H1 (cell line): ENCODE measurements around the gene TMEM120B. TPM values are rescaled to one million over a fixed set of nuclear protein-coding genes. Genes with fewer than 3 reads are reported as not detected.

Experiments
- CTCF ChIA-PET: fragments of 300-600 bp; sonication (Branson Sonifier 250); formaldehyde crosslinking; loops from one replicate; lab custom pipeline; 2021; ENCODE audit not compliant: partially characterized antibody; lab: Charles Lee
- POLR2A ChIA-PET: fragments of 300-600 bp; sonication (Branson Sonifier 250); formaldehyde crosslinking; loops from one replicate; lab custom pipeline; 2021; ENCODE audit warnings: inconsistent platforms; ENCODE audit not compliant: partially characterized antibody; lab: Charles Lee
- DNase-seq, 2 experiments: peaks; one replicate each; pipeline versions ENCODE4 v3.0.0 to v3.0.0-alpha.2; 2010 to 2022; ENCODE audit warnings: low spot score in 2 of 2, low read depth in 1 of 2, mixed read lengths in 1 of 2
- FAIRE-seq: peaks from 2 replicates; lab custom pipeline; 2011; peaks lifted over from hg19 to GRCh38; lab: Jason Lieb, UNC
- H2AFZ ChIP-seq: 2 replicates; pipeline ENCODE4 v1.8.1; 2012; ENCODE audit warnings: low read length, inconsistent platforms
- H2AK5ac ChIP-seq: 2 replicates; pipeline ENCODE4 v1.6.1; 2013; ENCODE audit warnings: low read depth, low read length
- H2BK120ac ChIP-seq: replicated peaks from 2 replicates; pipeline ENCODE3; 2013; ENCODE audit warnings: low read depth, low read length, inconsistent platforms
- H2BK12ac ChIP-seq: 2 replicates; pipeline ENCODE4 v1.6.1; 2013; ENCODE audit warnings: low read depth, low read length
- H2BK15ac ChIP-seq: 2 replicates; pipeline ENCODE4 v1.6.1; 2013; ENCODE audit warnings: low read length
- H2BK20ac ChIP-seq: 2 replicates; pipeline ENCODE4 v1.6.1; 2013; ENCODE audit warnings: low read length
- H2BK5ac ChIP-seq: 2 replicates; pipeline ENCODE4 v1.6.1; 2013; ENCODE audit warnings: low read depth, low read length
- H3K14ac ChIP-seq: 2 replicates; pipeline ENCODE4 v1.6.1; 2013; ENCODE audit warnings: inconsistent platforms; ENCODE audit not compliant: insufficient read length
- H3K18ac ChIP-seq: 2 replicates; pipeline ENCODE4 v1.6.1; 2013; ENCODE audit warnings: low read length; ENCODE audit errors: extremely low read depth
- H3K23ac ChIP-seq: 2 replicates; pipeline ENCODE4 v1.6.1; 2013; ENCODE audit warnings: inconsistent platforms; ENCODE audit not compliant: insufficient read length
- H3K23me2 ChIP-seq: 2 replicates; pipeline ENCODE4 v1.6.1; 2013; ENCODE audit warnings: low read depth, low read length
- H3K27ac ChIP-seq: 2 replicates; pipeline ENCODE4 v1.6.1; 2011; ENCODE audit warnings: low read depth, low read length, inconsistent platforms
- H3K27me3 ChIP-seq, 4 experiments: replicated peaks in 1 of 4; 1 replicate in 1 of 4; 2 replicates in 3 of 4; pipeline versions ENCODE4 v1.6.1 to v1.8.1; 2011 to 2013; ENCODE audit warnings: low read length in 3 of 4, mild to moderate bottlenecking in 3 of 4, inconsistent platforms in 2 of 4, mixed read lengths in 2 of 4, moderate library complexity in 1 of 4; ENCODE audit not compliant: control insufficient read depth in 3 of 4, insufficient read depth in 3 of 4; ENCODE audit errors: extremely low read depth in 1 of 4
- H3K36me3 ChIP-seq, 4 experiments: 2 replicates each; pipeline versions ENCODE4 v1.6.1 to v1.8.1; 2011 to 2013; ENCODE audit warnings: mild to moderate bottlenecking in 4 of 4, low read length in 3 of 4, moderate library complexity in 2 of 4, control low read depth in 1 of 4, inconsistent platforms in 1 of 4; ENCODE audit not compliant: insufficient read depth in 4 of 4, control insufficient read depth in 2 of 4
- H3K4ac ChIP-seq: replicated peaks from 2 replicates; pipeline ENCODE3; 2013; ENCODE audit warnings: low read length, low read depth, mixed read lengths, inconsistent platforms; ENCODE audit not compliant: insufficient read length
- H3K4me1 ChIP-seq, 4 experiments: replicated peaks in 1 of 4; 1 replicate in 1 of 4; 2 replicates in 3 of 4; pipeline versions ENCODE4 v1.6.1 to v1.8.1; 2011 to 2013; ENCODE audit warnings: low read length in 3 of 4, inconsistent platforms in 2 of 4, mixed read lengths in 1 of 4; ENCODE audit not compliant: insufficient read depth in 4 of 4, control insufficient read depth in 3 of 4
- H3K4me2 ChIP-seq, 2 experiments: 2 replicates each; pipeline versions ENCODE4 v1.6.1 to v1.8.1; 2011 to 2013; ENCODE audit warnings: low read depth in 2 of 2, low read length in 2 of 2, control low read depth in 1 of 2, inconsistent platforms in 1 of 2, mild to moderate bottlenecking in 1 of 2; ENCODE audit not compliant: insufficient read depth in 1 of 2
- H3K4me3 ChIP-seq, 4 experiments: fragments of 200-600, 300-600 bp in 1 of 4; sonication (generic), shearing (Covaris generic), sonication (Bioruptor Twin) in 1 of 4; 2 replicates each; pipeline versions ENCODE4 v1.5.1 to v1.8.1; 2011 to 2016; ENCODE audit warnings: low read length in 4 of 4, low read depth in 3 of 4, control low read depth in 2 of 4, inconsistent platforms in 2 of 4, mild to moderate bottlenecking in 2 of 4, mixed read lengths in 1 of 4, moderate library complexity in 1 of 4; ENCODE audit not compliant: insufficient read depth in 2 of 4; ENCODE audit errors: extremely low read depth in 1 of 4
- H3K56ac ChIP-seq: replicated peaks from 2 replicates; pipeline ENCODE3; 2013; ENCODE audit warnings: low read depth, mild to moderate bottlenecking, mixed read lengths, low read length, inconsistent platforms; ENCODE audit not compliant: insufficient read length
- H3K79me1 ChIP-seq: 2 replicates; pipeline ENCODE4 v1.6.1; 2013; ENCODE audit warnings: low read depth, low read length, control low read depth
- H3K79me2 ChIP-seq, 2 experiments: 2 replicates each; pipeline versions ENCODE4 v1.6.1 to v1.8.1; 2012 to 2013; ENCODE audit warnings: low read length in 2 of 2, mild to moderate bottlenecking in 2 of 2, inconsistent platforms in 1 of 2; ENCODE audit not compliant: insufficient read depth in 2 of 2, control insufficient read depth in 1 of 2
- H3K9ac ChIP-seq, 4 experiments: replicated peaks in 1 of 4; 1 replicate in 1 of 4; 2 replicates in 3 of 4; pipeline versions ENCODE4 v1.6.1 to v1.8.1; 2011 to 2013; ENCODE audit warnings: low read depth in 3 of 4, low read length in 3 of 4, control low read depth in 2 of 4, mild to moderate bottlenecking in 2 of 4, moderate library complexity in 2 of 4, inconsistent platforms in 1 of 4; ENCODE audit errors: extremely low read depth in 1 of 4
- H3K9me3 ChIP-seq, 2 experiments: 2 replicates each; pipeline versions ENCODE4 v1.6.1 to v1.8.1; 2012 to 2013; ENCODE audit warnings: mild to moderate bottlenecking in 2 of 2, moderate library complexity in 2 of 2, control low read depth in 1 of 2, inconsistent platforms in 1 of 2, low read depth in 1 of 2, low read length in 1 of 2, mixed read lengths in 1 of 2; ENCODE audit not compliant: insufficient read depth in 2 of 2
- H4K20me1 ChIP-seq, 2 experiments: replicated peaks in 1 of 2; 2 replicates each; pipeline versions ENCODE3 to v1.8.1; 2011 to 2013; ENCODE audit warnings: inconsistent platforms in 2 of 2, low read length in 2 of 2, mild to moderate bottlenecking in 1 of 2; ENCODE audit not compliant: insufficient read depth in 2 of 2, control insufficient read depth in 1 of 2
- H4K5ac ChIP-seq: 2 replicates; pipeline ENCODE4 v1.6.1; 2013; ENCODE audit warnings: low read length, low read depth, mixed read lengths, inconsistent platforms; ENCODE audit not compliant: insufficient read length
- H4K8ac ChIP-seq: 2 replicates; pipeline ENCODE4 v1.8.0; 2013; ENCODE audit warnings: mild to moderate bottlenecking, moderate library complexity, low read length, inconsistent platforms; ENCODE audit not compliant: insufficient read depth; ENCODE audit errors: extremely low read depth
- H4K91ac ChIP-seq: replicated peaks from 2 replicates; pipeline ENCODE3; 2013; ENCODE audit warnings: low read length, mixed read lengths, inconsistent platforms; ENCODE audit not compliant: insufficient read length
- BCL11A ChIP-seq, 2 experiments: IDR thresholded peaks; one replicate each; pipeline ENCODE4 v1.6.1; 2011; ENCODE audit warnings: low read depth in 2 of 2, low read length in 2 of 2, mild to moderate bottlenecking in 2 of 2
- MAFK ChIP-seq: IDR thresholded peaks from 2 replicates; pipeline ENCODE4 v1.6.1; 2012; ENCODE audit warnings: low read depth, mild to moderate bottlenecking, improper control_type of control experiment, low read length
- POU5F1 ChIP-seq: IDR thresholded peaks from 2 replicates; pipeline ENCODE4 v1.6.1; 2011; ENCODE audit warnings: low read depth, mild to moderate bottlenecking, low read length, moderate library complexity
- RBBP5 ChIP-seq: IDR thresholded peaks from 2 replicates; pipeline ENCODE4 v1.7.1; 2012; ENCODE audit warnings: low read depth, mild to moderate bottlenecking, inconsistent platforms, low read length, moderate library complexity, borderline replicate concordance
- SIX5 ChIP-seq: IDR thresholded peaks from 2 replicates; pipeline ENCODE4 v1.6.1; 2011; ENCODE audit warnings: mild to moderate bottlenecking, low read depth, low read length
- SP2 ChIP-seq: IDR thresholded peaks from 2 replicates; pipeline ENCODE4 v1.6.1; 2012; ENCODE audit warnings: mild to moderate bottlenecking, low read length, inconsistent platforms
- SP4 ChIP-seq: IDR thresholded peaks from 2 replicates; pipeline ENCODE4 v1.6.1; 2012; ENCODE audit warnings: low read length, inconsistent platforms
- TAF1 ChIP-seq: IDR thresholded peaks from 2 replicates; pipeline ENCODE4 v1.6.1; 2011; ENCODE audit warnings: mild to moderate bottlenecking, low read depth, low read length
- TEAD4 ChIP-seq: IDR thresholded peaks from 2 replicates; pipeline ENCODE4 v1.6.1; 2012; ENCODE audit warnings: low read depth, low read length, inconsistent platforms, mixed read lengths
- USF2 ChIP-seq: IDR thresholded peaks from 2 replicates; pipeline ENCODE4 v1.6.1; 2011; ENCODE audit warnings: low read length, improper control_type of control experiment
- WGBS, 2 experiments: shearing (Covaris generic) in 1 of 2; methylation state at CpG; one replicate each; pipeline versions ENCODE4 v1.1.6 to v1.1.7; 2013 to 2015; ENCODE audit warnings: low lambda C conversion rate in 2 of 2, mixed read lengths in 2 of 2, inconsistent platforms in 1 of 2, low coverage in 1 of 2, missing lambda C conversion rate in 1 of 2; ENCODE audit not compliant: insufficient replicate concordance in 2 of 2, insufficient coverage in 1 of 2, insufficient read length in 1 of 2; ENCODE audit errors: extremely low coverage in 1 of 2, missing lambda C conversion rate in 1 of 2; 5-methylcytosine and 5-hydroxymethylcytosine counted together
- polyA plus RNA-seq, 7 experiments: library from polyadenylated mRNA; depleted of rRNA in 3 of 7; stranded (reverse) in 5 of 7; unstranded in 2 of 7; fragments of >200 nt in 5 of 7; fragments of 200-250 nt in 2 of 7; gene quantifications; 1 replicate in 5 of 7; 2 replicates in 1 of 7; 4 replicates in 1 of 7; pipeline versions ENCODE4 v1.2.1 to v1.2.3, GENCODE V29; 2011 to 2013; ENCODE audit warnings: missing spikeins in 2 of 7, mixed read lengths in 2 of 7
- total RNA-seq: library from RNA; stranded (reverse); fragmentation: NEBNext Ultra II Directional; extraction: Animal tissue kit (Norgen Biotek cat#: 25700); gene quantifications from 2 replicates; pipeline ENCODE4 v1.2.1, GENCODE V29; 2021
- TF ChIP-seq, protein P1 (sequence below), 3 experiments: IDR thresholded peaks; 1 replicate in 2 of 3; 2 replicates in 1 of 3; pipeline versions ENCODE4 v1.5.1 to v1.6.1; 2011; ENCODE audit warnings: low read length in 3 of 3, mild to moderate bottlenecking in 3 of 3, inconsistent platforms in 2 of 3, low read depth in 1 of 3, moderate library complexity in 1 of 3; ENCODE audit not compliant: insufficient read depth in 1 of 3; ENCODE audit errors: control extremely low read depth in 1 of 3

Gene TMEM120B
- total and polyA plus RNA-seq, 2 of the 8 experiments (the other 6 are each of a cell fraction or from before 2014, with no cell fraction given): 22.0 to 29.1 TPM

GRCh38 chr12:121815263-121815662 is 102.7 kb downstream of the TMEM120B start:
- Histone ChIP-seq H3K79me1 (peaks cover 10% of the 10 kb centered on the region), H4K5ac (no peak overlapping the region), H3K4me2 (no peak overlapping the region), H3K23ac (no peak overlapping the region), H3K27ac (no peak overlapping the region), H3K4ac (no peak overlapping the region), H3K14ac (no peak overlapping the region), H2AK5ac (no peak overlapping the region), H4K20me1 (peaks cover 0 to 16% of the 10 kb centered on the region in 2 experiments), H3K9ac (no peak overlapping the region), H3K9me3 (no peaks in the 10 kb centered on the region), H3K79me2 (peaks cover 0 to 27% of the 10 kb centered on the region in 2 experiments; a peak in 2 of 4 replicates), H3K4me1 (peaks cover 4 to 23% (median 14%) of the 10 kb centered on the region in 4 experiments), H2BK5ac (no peak overlapping the region), H3K4me3 (no peak overlapping the region), H3K27me3 (no peaks in the 10 kb centered on the region), H2BK15ac (no peak overlapping the region), H4K91ac (no peak overlapping the region), H3K18ac (no peak overlapping the region), H2BK12ac (no peak overlapping the region), H4K8ac (no peak overlapping the region; the same call in 1 of the 2 replicates), H3K56ac (no peak overlapping the region), H2BK20ac (no peak overlapping the region), H3K23me2 (peaks cover 9% of the 10 kb centered on the region), H3K36me3 (peaks cover 8 to 39% (median 26%) of the 10 kb centered on the region in 4 experiments), H2AFZ (no peak overlapping the region), H2BK120ac (no peak overlapping the region)
- WGBS, 2 experiments: 89% methylated on average over 8 of the region's 8 CpGs; no CpG with 5 or more reads in 1 of the 2 experiments
- ChIA-PET POLR2A (interaction anchor here (1.2 to 2.4 kb wide), 8 partner anchors 9 to 83 kb away, joined by 3 to 12 read pairs (median 8); no protein-coding TSS in a partner anchor), CTCF (interaction anchor here (0.6 to 14.5 kb wide), 6 partner anchors 9 to 337 kb away, joined by 3 to 163 read pairs (median 5); partner anchors contain the start of gene RHOF)
- DNase-seq (no peak), FAIRE-seq (no peak)
- TF ChIP-seq TAF1 (no peak), SIX5 (no peak), RBBP5 (no peak), POU5F1 (no peak), BCL11A (IDR thresholded peaks at IDR 0.05; ENCODE audit: low read depth in 2 of 2, low read length in 2 of 2) (no peak), SP4 (no peak), USF2 (no peak), SP2 (no peak), TEAD4 (no peak), MAFK (no peak)
- TF ChIP-seq, protein P1, sequence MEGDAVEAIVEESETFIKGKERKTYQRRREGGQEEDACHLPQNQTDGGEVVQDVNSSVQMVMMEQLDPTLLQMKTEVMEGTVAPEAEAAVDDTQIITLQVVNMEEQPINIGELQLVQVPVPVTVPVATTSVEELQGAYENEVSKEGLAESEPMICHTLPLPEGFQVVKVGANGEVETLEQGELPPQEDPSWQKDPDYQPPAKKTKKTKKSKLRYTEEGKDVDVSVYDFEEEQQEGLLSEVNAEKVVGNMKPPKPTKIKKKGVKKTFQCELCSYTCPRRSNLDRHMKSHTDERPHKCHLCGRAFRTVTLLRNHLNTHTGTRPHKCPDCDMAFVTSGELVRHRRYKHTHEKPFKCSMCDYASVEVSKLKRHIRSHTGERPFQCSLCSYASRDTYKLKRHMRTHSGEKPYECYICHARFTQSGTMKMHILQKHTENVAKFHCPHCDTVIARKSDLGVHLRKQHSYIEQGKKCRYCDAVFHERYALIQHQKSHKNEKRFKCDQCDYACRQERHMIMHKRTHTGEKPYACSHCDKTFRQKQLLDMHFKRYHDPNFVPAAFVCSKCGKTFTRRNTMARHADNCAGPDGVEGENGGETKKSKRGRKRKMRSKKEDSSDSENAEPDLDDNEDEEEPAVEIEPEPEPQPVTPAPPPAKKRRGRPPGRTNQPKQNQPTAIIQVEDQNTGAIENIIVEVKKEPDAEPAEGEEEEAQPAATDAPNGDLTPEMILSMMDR (IDR thresholded peaks at IDR 0.05; ENCODE audit: control extremely low read depth in 1 of 3, insufficient read depth in 1 of 3, low read depth in 1 of 3, low read length in 3 of 3): no peak
